Astrocyte (in vitro differentiated cells and primary cell): Measurements from ENCODE around the gene DOCK2. TPM values are rescaled to one million over a fixed set of nuclear protein-coding genes. Genes with fewer than 3 reads are reported as not detected.

ENCODE experiments used
- DNase-seq: peaks from one replicate; pipeline ENCODE4 v3.0.0-alpha.2; 2010; ENCODE audit warnings: low read depth
- FAIRE-seq: peaks from 2 replicates; lab custom pipeline; 2011; peaks lifted over from hg19 to GRCh38; lab: Jason Lieb, UNC
- H2AFZ ChIP-seq: 2 replicates; pipeline ENCODE4 v1.6.0; 2012; ENCODE audit warnings: low read depth, low read length, inconsistent platforms
- H3K27ac ChIP-seq: 2 replicates; pipeline ENCODE4 v1.5.1; 2011; ENCODE audit warnings: low read depth, low read length, inconsistent platforms
- H3K27me3 ChIP-seq: 2 replicates; pipeline ENCODE4 v1.6.0; 2011; ENCODE audit warnings: low read length, inconsistent platforms; ENCODE audit not compliant: insufficient read depth
- H3K36me3 ChIP-seq: 2 replicates; pipeline ENCODE4 v1.5.1; 2011; ENCODE audit warnings: low read length, inconsistent platforms; ENCODE audit not compliant: insufficient read depth
- H3K4me1 ChIP-seq: 2 replicates; pipeline ENCODE4 v1.5.1; 2011; ENCODE audit warnings: low read length, inconsistent platforms; ENCODE audit not compliant: insufficient read depth
- H3K4me2 ChIP-seq: 2 replicates; pipeline ENCODE4 v1.6.0; 2012; ENCODE audit warnings: low read length, inconsistent platforms
- H3K4me3 ChIP-seq: 2 replicates; pipeline ENCODE4 v1.5.1; 2011; ENCODE audit warnings: low read depth, mild to moderate bottlenecking, low read length, inconsistent platforms; ENCODE audit not compliant: insufficient read depth
- H3K79me2 ChIP-seq: 2 replicates; pipeline ENCODE4 v1.6.0; 2012; ENCODE audit warnings: mild to moderate bottlenecking, low read length, inconsistent platforms; ENCODE audit not compliant: insufficient read depth
- H3K9ac ChIP-seq: 2 replicates; pipeline ENCODE4 v1.6.0; 2012; ENCODE audit warnings: mild to moderate bottlenecking, low read length, inconsistent platforms
- H3K9me3 ChIP-seq: 2 replicates; pipeline ENCODE4 v1.5.1; 2012; ENCODE audit warnings: low read depth, mild to moderate bottlenecking, low read length, inconsistent platforms; ENCODE audit not compliant: insufficient read depth
- H4K20me1 ChIP-seq: 2 replicates; pipeline ENCODE4 v1.6.0; 2012; ENCODE audit warnings: low read length, inconsistent platforms; ENCODE audit not compliant: insufficient read depth
- H3K27ac Mint-ChIP-seq: one replicate; pipeline ENCODE4 v1.8.0; 2021; ENCODE audit warnings: mild to moderate bottlenecking, mixed read lengths; ENCODE audit not compliant: unreplicated experiment
- H3K27me3 Mint-ChIP-seq: one replicate; pipeline ENCODE4 v1.8.0; 2021; ENCODE audit warnings: low read depth, mixed read lengths; ENCODE audit not compliant: unreplicated experiment
- H3K36me3 Mint-ChIP-seq: one replicate; pipeline ENCODE4 v1.8.0; 2021; ENCODE audit warnings: low read depth, mixed read lengths; ENCODE audit not compliant: unreplicated experiment
- H3K4me1 Mint-ChIP-seq: one replicate; pipeline ENCODE4 v1.8.0; 2021; ENCODE audit warnings: low read depth, mixed read lengths; ENCODE audit not compliant: unreplicated experiment
- H3K4me3 Mint-ChIP-seq: one replicate; pipeline ENCODE4 v1.8.0; 2021; ENCODE audit warnings: mild to moderate bottlenecking, moderate library complexity, mixed read lengths; ENCODE audit not compliant: unreplicated experiment
- H3K9me3 Mint-ChIP-seq: one replicate; pipeline ENCODE4 v1.8.0; 2021; ENCODE audit warnings: mild to moderate bottlenecking, mixed read lengths; ENCODE audit not compliant: unreplicated experiment
- CTCF ChIP-seq: IDR thresholded peaks from 2 replicates; pipeline ENCODE4 v1.5.1; 2011; ENCODE audit warnings: low read depth, mild to moderate bottlenecking, inconsistent platforms, low read length, moderate library complexity; ENCODE audit not compliant: insufficient read depth
- EZH2 ChIP-seq: IDR thresholded peaks from 2 replicates; pipeline ENCODE4 v1.6.1; 2012; ENCODE audit warnings: mild to moderate bottlenecking, low read length, inconsistent platforms; ENCODE audit not compliant: insufficient read depth
- total RNA-seq: library from RNA; stranded (reverse); gene quantifications from 2 replicates; pipeline ENCODE4 v1.2.1, GENCODE V29; 2021

DOCK2 gene
- total RNA-seq, 1 donor from 2014 or later: 0.66 TPM

- H3K4me3 Mint-ChIP-seq: no peak overlapping the region
- no peaks in the 10 kb centered on the region for H3K36me3 Mint-ChIP-seq
Observed at GRCh38 chr5:170081616-170082015, 444.5 kb downstream of the DOCK2 start.

DNA sequence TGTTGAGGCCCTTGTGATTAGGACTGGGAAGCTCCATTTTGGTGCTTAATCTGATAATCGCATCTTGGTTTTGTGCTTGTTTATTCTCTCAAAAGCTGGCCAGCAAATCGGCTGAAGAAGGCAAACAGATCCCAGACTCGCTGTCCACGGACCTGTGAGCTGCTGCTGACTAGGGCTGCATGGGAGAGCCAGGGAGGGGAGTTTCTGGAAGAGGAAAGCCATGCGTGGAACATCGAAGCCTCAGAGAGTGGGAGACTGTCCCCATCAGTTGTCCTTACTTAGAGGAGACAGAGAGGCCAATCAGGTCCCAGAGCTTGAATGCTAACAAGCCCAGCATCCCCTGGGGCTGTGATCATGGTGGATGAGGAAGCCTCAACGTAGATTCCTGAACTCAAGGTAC, 445.6 kb downstream of the DOCK2 start:
- Histone ChIP-seq H3K4me1 (no peaks in the 10 kb centered on the region), H3K27me3 (peaks cover 4% of the 10 kb centered on the region), H3K27ac (no peak overlapping the region), H3K4me3 (no peak overlapping the region), H3K9me3 (no peaks in the 10 kb centered on the region), H3K4me2 (no peak overlapping the region), H3K36me3 (no peaks in the 10 kb centered on the region), H3K79me2 (no peaks in the 10 kb centered on the region), H2AFZ (no peak overlapping the region), H3K9ac (no peak overlapping the region), H4K20me1 (no peaks in the 10 kb centered on the region)
- Mint-ChIP-seq H3K36me3 (no peaks in the 10 kb centered on the region), H3K4me1 (no peaks in the 10 kb centered on the region), H3K4me3 (no peak overlapping the region), H3K27me3 (peaks cover 52% of the 10 kb centered on the region), H3K9me3 (peaks cover 5% of the 10 kb centered on the region), H3K27ac (no peak overlapping the region)
- DNase-seq (no peak), FAIRE-seq (no peak)
- no peak for TF ChIP-seq EZH2
- TF ChIP-seq CTCF: no peak

More at GRCh38 chr5:170081616-170082015, 444.5 kb downstream of the DOCK2 start:
- peaks cover 3% of the 10 kb centered on the region for H3K9me3 Mint-ChIP-seq
- Histone ChIP-seq H4K20me1 (no peaks in the 10 kb centered on the region), H3K36me3 (no peaks in the 10 kb centered on the region), H3K4me2 (no peak overlapping the region), H3K4me1 (no peaks in the 10 kb centered on the region), H3K4me3 (no peak overlapping the region), H3K27ac (no peak overlapping the region), H3K27me3 (peaks cover 4% of the 10 kb centered on the region), H3K79me2 (no peaks in the 10 kb centered on the region), H3K9me3 (no peaks in the 10 kb centered on the region), H3K9ac (no peak overlapping the region), H2AFZ (no peak overlapping the region)
- H3K4me1 Mint-ChIP-seq: no peaks in the 10 kb centered on the region
- TF ChIP-seq EZH2: no peak
- TF ChIP-seq CTCF: no peak
- DNase-seq (no peak), FAIRE-seq (no peak)
- peaks cover 57% of the 10 kb centered on the region for H3K27me3 Mint-ChIP-seq
- H3K27ac Mint-ChIP-seq: no peak overlapping the region

DNA sequence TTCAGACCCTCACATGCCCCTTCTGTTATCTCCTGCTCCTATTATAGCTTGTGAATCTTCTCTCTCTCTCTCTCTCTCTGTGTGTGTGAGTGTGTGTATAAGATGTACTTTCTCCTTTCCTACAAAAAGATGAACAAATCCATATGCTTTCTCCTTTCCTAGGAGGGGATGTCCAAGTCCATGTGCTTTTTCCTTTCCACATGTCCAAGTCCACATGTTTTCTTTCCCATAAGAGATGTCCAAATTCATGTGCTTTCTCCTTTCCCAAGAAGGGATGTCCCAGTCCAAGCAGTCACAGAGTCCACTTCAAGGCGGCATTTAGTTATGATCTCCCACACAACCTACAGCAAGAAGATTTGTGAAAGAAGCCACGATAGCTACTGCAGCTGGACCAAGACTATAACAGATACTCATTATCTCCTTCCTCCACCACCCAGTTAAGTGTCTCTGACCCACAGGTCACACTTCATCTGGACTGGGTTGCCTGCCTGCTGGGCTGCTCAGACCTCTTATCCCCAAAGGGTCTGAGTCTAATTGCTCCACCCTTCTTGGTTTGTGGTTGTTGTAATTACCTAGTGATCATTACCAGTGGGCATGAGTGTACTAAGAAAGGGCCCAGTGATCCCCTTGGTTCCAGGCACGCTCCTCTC, 450.2 kb downstream of the DOCK2 start:
- Histone ChIP-seq H4K20me1 (no peaks in the 10 kb centered on the region), H3K36me3 (no peaks in the 10 kb centered on the region), H3K4me2 (no peak overlapping the region), H3K79me2 (no peaks in the 10 kb centered on the region), H3K4me1 (no peaks in the 10 kb centered on the region), H2AFZ (no peak overlapping the region), H3K27me3 (peaks cover 7% of the 10 kb centered on the region), H3K4me3 (no peak overlapping the region), H3K27ac (no peak overlapping the region), H3K9me3 (no peaks in the 10 kb centered on the region), H3K9ac (no peak overlapping the region)
- Mint-ChIP-seq H3K27ac (no peak overlapping the region), H3K9me3 (peaks cover 5% of the 10 kb centered on the region), H3K4me1 (no peaks in the 10 kb centered on the region), H3K27me3 (peaks cover 33% of the 10 kb centered on the region), H3K4me3 (no peak overlapping the region), H3K36me3 (no peaks in the 10 kb centered on the region)
- no peak for FAIRE-seq
- no peak for TF ChIP-seq EZH2
- no peak for TF ChIP-seq CTCF
- no peak for DNase-seq
